Astrocyte (in vitro differentiated cells and primary cell): ENCODE data around the gene CYREN.

ENCODE experiments used
- EZH2 ChIP-seq: IDR thresholded peaks from 2 replicates; pipeline ENCODE4 v1.6.1; 2012; ENCODE audit warnings: mild to moderate bottlenecking, low read length, inconsistent platforms; ENCODE audit not compliant: insufficient read depth
- TF ChIP-seq, protein P1 (sequence below): IDR thresholded peaks from 2 replicates; pipeline ENCODE4 v1.5.1; 2011; ENCODE audit warnings: low read depth, mild to moderate bottlenecking, inconsistent platforms, low read length, moderate library complexity; ENCODE audit not compliant: insufficient read depth

DNA sequence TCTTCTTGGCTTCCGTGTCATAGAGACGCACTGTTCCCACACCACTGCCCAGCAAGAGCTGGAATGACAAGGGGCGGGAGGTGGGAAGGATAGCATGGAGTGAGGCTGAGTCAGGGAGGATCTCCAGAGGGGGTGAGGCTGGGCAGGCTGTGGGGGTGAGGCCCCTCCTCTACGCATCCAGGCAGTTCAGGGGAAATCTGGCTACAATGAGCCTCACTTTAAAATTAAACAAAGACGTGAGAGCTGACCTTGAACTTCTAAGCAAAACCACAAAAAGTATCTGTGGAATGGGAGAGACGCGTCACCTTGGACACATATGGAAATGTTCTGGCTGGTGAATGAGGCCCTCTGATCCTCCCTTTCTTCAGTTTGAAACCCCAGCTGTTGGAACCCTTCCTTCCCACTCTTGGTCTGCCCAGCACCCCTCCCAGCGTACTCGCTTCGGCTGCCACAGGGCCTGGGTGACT, 23.1 kb upstream of the CYREN start:
- TF ChIP-seq, protein P1, sequence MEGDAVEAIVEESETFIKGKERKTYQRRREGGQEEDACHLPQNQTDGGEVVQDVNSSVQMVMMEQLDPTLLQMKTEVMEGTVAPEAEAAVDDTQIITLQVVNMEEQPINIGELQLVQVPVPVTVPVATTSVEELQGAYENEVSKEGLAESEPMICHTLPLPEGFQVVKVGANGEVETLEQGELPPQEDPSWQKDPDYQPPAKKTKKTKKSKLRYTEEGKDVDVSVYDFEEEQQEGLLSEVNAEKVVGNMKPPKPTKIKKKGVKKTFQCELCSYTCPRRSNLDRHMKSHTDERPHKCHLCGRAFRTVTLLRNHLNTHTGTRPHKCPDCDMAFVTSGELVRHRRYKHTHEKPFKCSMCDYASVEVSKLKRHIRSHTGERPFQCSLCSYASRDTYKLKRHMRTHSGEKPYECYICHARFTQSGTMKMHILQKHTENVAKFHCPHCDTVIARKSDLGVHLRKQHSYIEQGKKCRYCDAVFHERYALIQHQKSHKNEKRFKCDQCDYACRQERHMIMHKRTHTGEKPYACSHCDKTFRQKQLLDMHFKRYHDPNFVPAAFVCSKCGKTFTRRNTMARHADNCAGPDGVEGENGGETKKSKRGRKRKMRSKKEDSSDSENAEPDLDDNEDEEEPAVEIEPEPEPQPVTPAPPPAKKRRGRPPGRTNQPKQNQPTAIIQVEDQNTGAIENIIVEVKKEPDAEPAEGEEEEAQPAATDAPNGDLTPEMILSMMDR, result no peak
- TF ChIP-seq EZH2, result no peak
